ENCODE measurements around the gene TMOD1.

DNA sequence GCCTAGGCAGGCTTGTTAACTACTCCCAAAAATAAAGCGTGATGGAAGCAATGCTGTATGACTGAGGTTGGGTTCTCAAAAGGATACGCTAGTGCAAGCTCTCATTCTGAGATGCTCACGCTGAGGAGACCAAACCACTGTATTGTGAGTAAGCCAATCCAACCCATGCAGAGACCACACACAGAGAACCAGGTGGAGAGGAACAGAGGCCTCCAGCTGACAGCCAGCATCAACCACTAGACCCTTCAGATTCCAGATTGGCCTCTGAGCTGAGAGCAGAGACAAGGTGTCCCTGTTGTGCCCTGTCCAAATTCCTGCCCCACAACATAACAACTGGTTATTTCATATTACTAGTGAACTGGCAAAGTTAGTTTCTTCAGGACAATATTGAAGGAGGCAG, 127.2 kb downstream of the TMOD1 start:
- TF ChIP-seq POLR2AphosphoS5 (IDR thresholded peaks at IDR 0.05) (no peak), POLR2A (IDR thresholded peaks at IDR 0.05) (no peak)
